ENCODE results near the gene CNTN3.
A peak's percentile ranks its signal among the peaks of the same experiment; 100 is the strongest.

The CNTN3 gene

GRCh38 chr3:74614107-74614967 is at the start of gene CNTN3:
CNTN3 (minus strand) TSS chr3:74614659; CDS start chr3:74521112, 93,547 bp downstream.
- DNase-seq: peak in 1 of 2 donors; percentile 61
- H3K9me3 ChIP-seq: no peaks in the 10 kb centered on the region
- intact Hi-C loops (cut with DNase I; ENCODE audit: low total_unique reads): no loop called here
- H3K27ac ChIP-seq: peak within 1 kb of the TSS in 1 of 2 donors; percentile 30
- H3K4me1 ChIP-seq: peaks cover 0 to 16% (median 2%) of the 10 kb centered on the region in 4 donors
- no peaks in the 10 kb centered on the region for H3K27me3 ChIP-seq
- peak within 1 kb of the TSS; percentile 52 to 55 for H3K4me3 ChIP-seq
- no peaks in the 10 kb centered on the region for H3K36me3 ChIP-seq
- TF ChIP-seq CTCF (IDR thresholded peaks at IDR 0.05): no peak

- Histone ChIP-seq H3K27ac (no peak overlapping the region), H3K4me3 (no peak overlapping the region)
- no peak for DNase-seq
Observed at GRCh38 chr3:74663178-74663577, 48.7 kb upstream of the CNTN3 start.

GRCh38 chr3:74661672-74662071 is 47.2 kb upstream of the CNTN3 start:
- TF ChIP-seq CTCF (IDR thresholded peaks at IDR 0.05): no peak
- no peak overlapping the region for H3K27ac ChIP-seq
- no peaks in the 10 kb centered on the region for H3K4me1 ChIP-seq
- no peaks in the 10 kb centered on the region for H3K36me3 ChIP-seq
- H3K9me3 ChIP-seq: peaks cover 0 to 3% (median 0%) of the 10 kb centered on the region in 3 donors
- DNase-seq: no peak
- no peaks in the 10 kb centered on the region for H3K27me3 ChIP-seq
- H3K4me3 ChIP-seq: no peak overlapping the region
- intact Hi-C loops (cut with DNase I; ENCODE audit: low total_unique reads): no loop called here

More at GRCh38 chr3:74663178-74663577, 48.7 kb upstream of the CNTN3 start:
- H3K27me3 ChIP-seq: no peaks in the 10 kb centered on the region
- intact Hi-C loops (cut with DNase I; ENCODE audit: low total_unique reads): no loop called here
- peaks cover 0 to 13% (median 10%) of the 10 kb centered on the region in 3 donors for H3K9me3 ChIP-seq
- no peaks in the 10 kb centered on the region for H3K36me3 ChIP-seq
- TF ChIP-seq CTCF (IDR thresholded peaks at IDR 0.05): no peak
- no peaks in the 10 kb centered on the region for H3K4me1 ChIP-seq

GRCh38 chr3:74651885-74652284 is 37.4 kb upstream of the CNTN3 start:
- no peak for DNase-seq
- intact Hi-C loops (cut with DNase I; ENCODE audit: low total_unique reads): no loop called here
- no peaks in the 10 kb centered on the region for H3K9me3 ChIP-seq
- H3K27me3 ChIP-seq: no peaks in the 10 kb centered on the region
- no peak for TF ChIP-seq CTCF (IDR thresholded peaks at IDR 0.05)
- H3K27ac ChIP-seq: no peak overlapping the region
- H3K4me1 ChIP-seq: peaks cover 0 to 5% (median 0%) of the 10 kb centered on the region in 4 donors
- no peaks in the 10 kb centered on the region for H3K36me3 ChIP-seq
- H3K4me3 ChIP-seq: no peak overlapping the region

GRCh38 chr3:74651292-74651691 is 36.8 kb upstream of the CNTN3 start:
- H3K36me3 ChIP-seq: no peaks in the 10 kb centered on the region
- no peak for DNase-seq
- no peak overlapping the region for H3K4me3 ChIP-seq
- peaks cover 0 to 5% (median 0%) of the 10 kb centered on the region in 4 donors for H3K4me1 ChIP-seq
- no peaks in the 10 kb centered on the region for H3K27me3 ChIP-seq
- no peak overlapping the region for H3K27ac ChIP-seq
- intact Hi-C loops (cut with DNase I; ENCODE audit: low total_unique reads): no loop called here
- TF ChIP-seq CTCF (IDR thresholded peaks at IDR 0.05): no peak
- no peaks in the 10 kb centered on the region for H3K9me3 ChIP-seq
